Type B pancreatic cell (in vitro differentiated cells): ENCODE measurements around the gene PNCK. TPM values are rescaled to one million over a fixed set of nuclear protein-coding genes. Genes with fewer than 3 reads are reported as not detected.
A peak's percentile ranks its signal among the peaks of the same experiment; 100 is the strongest.

Experiments
- DNase-seq: peaks from one replicate; pipeline ENCODE4 v3.0.0; 2021; ENCODE audit warnings: mixed read lengths; ENCODE audit not compliant: unreplicated experiment; ENCODE audit errors: extremely low spot score
- H3K27ac Mint-ChIP-seq: 2 replicates; pipeline ENCODE4 v1.8.0; 2021; ENCODE audit warnings: mild to moderate bottlenecking, mixed read lengths
- H3K27me3 Mint-ChIP-seq: 2 replicates; pipeline ENCODE4 v1.8.0; 2021; ENCODE audit warnings: mixed read lengths
- H3K36me3 Mint-ChIP-seq: 2 replicates; pipeline ENCODE4 v1.8.0; 2021; ENCODE audit warnings: mixed read lengths
- H3K4me1 Mint-ChIP-seq: one replicate; pipeline ENCODE4 v1.8.0; 2021; ENCODE audit warnings: mixed read lengths; ENCODE audit not compliant: unreplicated experiment
- H3K4me3 Mint-ChIP-seq: 2 replicates; pipeline ENCODE4 v1.8.0; 2021; ENCODE audit warnings: mild to moderate bottlenecking, mixed read lengths
- H3K9me3 Mint-ChIP-seq: 2 replicates; pipeline ENCODE4 v1.8.0; 2021; ENCODE audit warnings: mixed read lengths
- CTCF ChIP-seq: fragments of 200-600 bp; sonication (generic); conservative IDR thresholded peaks from 2 replicates; pipeline ENCODE4 v1.5.0; 2021; ENCODE audit warnings: antibody characterized with exemption, mild to moderate bottlenecking
- total RNA-seq: library from RNA; stranded (reverse); gene quantifications from 2 replicates; pipeline ENCODE4 v1.2.1, GENCODE V29; 2021; ENCODE audit warnings: low replicate concordance

PNCK gene
- total RNA-seq, 1 donor from 2014 or later = 3.7 TPM

DNA sequence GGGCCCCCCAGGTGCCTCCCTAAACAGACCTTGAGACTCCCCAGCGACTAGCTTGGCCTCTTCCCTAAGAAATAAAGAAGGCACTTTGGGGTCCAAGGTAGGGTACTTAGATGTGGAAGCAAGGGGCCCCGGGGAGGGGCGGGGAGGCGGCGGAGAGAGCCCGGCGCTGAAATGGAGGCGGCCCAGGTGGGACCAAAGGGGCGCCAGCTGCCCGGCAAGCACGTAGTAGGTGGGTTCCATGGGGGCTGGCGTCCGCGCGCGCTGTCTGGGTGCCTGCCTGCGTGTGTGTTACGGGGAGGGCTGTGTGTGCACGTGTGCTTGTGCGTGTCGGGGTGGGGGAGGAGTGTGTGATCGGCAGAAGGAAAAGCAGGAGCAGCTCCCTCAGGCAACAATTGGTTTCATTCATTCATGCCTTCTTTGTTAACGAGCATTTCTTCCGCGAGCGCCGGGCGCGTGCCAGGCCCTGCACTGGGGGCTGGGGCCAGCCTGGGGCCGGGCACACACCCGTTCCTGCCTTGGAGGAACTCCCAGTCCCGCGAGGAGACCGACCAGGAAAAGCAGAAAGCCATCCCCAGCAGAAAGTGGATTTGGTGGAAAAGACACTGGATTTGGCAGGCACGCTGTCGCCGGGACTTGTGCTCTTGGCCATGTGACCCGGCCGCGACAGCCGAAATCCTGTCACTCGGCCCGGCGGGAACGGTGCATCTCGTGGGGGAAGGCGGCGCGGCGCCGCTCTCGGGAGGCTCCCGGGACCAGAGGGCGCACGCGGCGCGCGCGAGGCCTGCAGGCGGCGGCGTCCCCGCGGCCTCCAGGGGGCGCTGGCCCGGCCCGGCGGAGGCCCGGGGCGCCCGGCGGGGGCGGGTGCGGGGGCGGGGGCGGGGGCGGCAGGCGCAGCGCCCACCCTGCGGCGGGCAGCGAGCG lies 29.9 kb downstream of the PNCK start:
- no peak overlapping the region for H3K27ac Mint-ChIP-seq
- no peaks in the 10 kb centered on the region for H3K4me1 Mint-ChIP-seq
- DNase-seq = peak; percentile 68
- peak overlapping the region; percentile 77 for H3K4me3 Mint-ChIP-seq
- TF ChIP-seq CTCF = peak; percentile 47
- H3K36me3 Mint-ChIP-seq = no peaks in the 10 kb centered on the region
- H3K9me3 Mint-ChIP-seq = no peaks in the 10 kb centered on the region
- H3K27me3 Mint-ChIP-seq = peaks cover 38% of the 10 kb centered on the region

DNA sequence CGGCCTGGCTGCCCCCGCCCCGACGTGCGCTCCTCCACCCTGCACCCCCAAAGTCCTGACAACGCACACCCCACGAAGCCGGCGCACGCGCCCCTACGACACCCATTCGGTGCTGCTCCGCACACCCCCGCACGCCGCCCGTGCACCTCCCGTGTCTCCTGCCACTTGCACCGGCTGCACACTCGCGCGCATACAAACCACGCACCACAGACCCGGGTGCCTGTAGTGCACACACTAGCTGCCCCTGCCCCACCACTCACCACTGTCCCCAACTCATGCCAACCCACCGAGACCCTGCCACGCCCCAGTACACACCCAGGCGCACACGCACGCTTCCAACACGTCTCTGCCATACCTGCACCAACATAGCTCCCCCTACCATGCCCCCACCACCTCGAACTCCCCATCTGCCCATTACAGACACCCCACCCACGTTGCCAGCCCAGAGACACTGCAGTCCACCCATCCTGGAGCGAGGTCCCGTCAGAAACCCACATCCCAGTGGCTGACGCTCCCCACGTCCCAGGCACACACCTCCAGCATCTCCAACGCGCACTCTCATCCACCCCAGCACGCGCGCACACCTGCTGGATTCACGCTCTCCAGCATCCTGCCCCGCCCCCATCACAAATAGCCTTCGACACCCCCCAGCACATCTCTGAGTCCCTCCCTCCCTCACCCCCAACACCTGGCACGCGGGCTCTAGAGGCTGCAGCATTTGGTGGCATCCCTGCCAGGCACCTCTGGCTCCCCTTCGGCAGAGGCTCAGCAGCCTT lies 30.8 kb downstream of the PNCK start:
- TF ChIP-seq CTCF = no peak
- Mint-ChIP-seq H3K4me3 (peak overlapping the region; percentile 77), H3K9me3 (no peaks in the 10 kb centered on the region), H3K27ac (peak overlapping the region; percentile 31), H3K36me3 (no peaks in the 10 kb centered on the region), H3K27me3 (peaks cover 38% of the 10 kb centered on the region), H3K4me1 (no peaks in the 10 kb centered on the region)
- DNase-seq = no peak

- Mint-ChIP-seq H3K27me3 (peaks cover 38% of the 10 kb centered on the region), H3K27ac (no peak overlapping the region), H3K4me1 (no peaks in the 10 kb centered on the region), H3K36me3 (no peaks in the 10 kb centered on the region), H3K4me3 (no peak overlapping the region), H3K9me3 (no peaks in the 10 kb centered on the region)
- no peak for TF ChIP-seq CTCF
- DNase-seq = no peak
Measured at GRCh38 chrX:153642051-153642654, 31.5 kb downstream of the PNCK start.

GRCh38 chrX:153641627-153642026 lies 32.0 kb downstream of the PNCK start:
- no peak for DNase-seq

More at GRCh38 chrX:153641627-153642026, 32.0 kb downstream of the PNCK start:
- no peak for TF ChIP-seq CTCF
- Mint-ChIP-seq H3K4me3 (peak overlapping the region; percentile 51), H3K4me1 (no peaks in the 10 kb centered on the region), H3K36me3 (no peaks in the 10 kb centered on the region), H3K9me3 (no peaks in the 10 kb centered on the region), H3K27me3 (peaks cover 38% of the 10 kb centered on the region), H3K27ac (no peak overlapping the region)
